GF-D8 (cell line): ENCODE results near the gene KRTAP12-3.
"Not testable (repeated sequence)": the region's sequence is repeated elsewhere in the genome, so short reads cannot be mapped to it uniquely, and the experiment has no call there.

Source experiments
- DNase-seq: peaks from one replicate; lab custom pipeline; 2025; lab: John Stamatoyannopoulos, UW

KRTAP12-3 gene

GRCh38 chr21:44650973-44651675 is 6.6 kb upstream of the KRTAP12-3 start:
- no peak for DNase-seq

DNA sequence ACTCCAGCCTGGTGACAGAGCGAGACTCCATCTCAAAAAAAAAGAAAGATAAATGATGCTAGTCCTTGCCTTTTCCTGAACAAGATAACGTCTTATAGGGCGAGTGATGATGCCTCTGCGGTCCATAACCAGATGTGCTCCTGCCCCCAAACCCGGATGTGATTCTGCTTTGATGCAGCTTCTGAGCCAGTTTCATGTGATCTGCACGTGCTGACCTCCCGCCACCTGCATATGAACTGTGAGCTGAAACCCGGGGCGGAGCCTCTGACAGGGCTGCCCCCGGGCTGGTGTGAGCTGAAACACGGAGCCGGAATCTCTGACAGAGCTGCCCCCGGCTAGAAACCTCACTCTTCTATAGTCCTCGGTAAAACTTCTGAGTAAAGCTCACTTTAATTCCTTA is 4.6 kb upstream of the KRTAP12-3 start:
- no peak for DNase-seq

DNA sequence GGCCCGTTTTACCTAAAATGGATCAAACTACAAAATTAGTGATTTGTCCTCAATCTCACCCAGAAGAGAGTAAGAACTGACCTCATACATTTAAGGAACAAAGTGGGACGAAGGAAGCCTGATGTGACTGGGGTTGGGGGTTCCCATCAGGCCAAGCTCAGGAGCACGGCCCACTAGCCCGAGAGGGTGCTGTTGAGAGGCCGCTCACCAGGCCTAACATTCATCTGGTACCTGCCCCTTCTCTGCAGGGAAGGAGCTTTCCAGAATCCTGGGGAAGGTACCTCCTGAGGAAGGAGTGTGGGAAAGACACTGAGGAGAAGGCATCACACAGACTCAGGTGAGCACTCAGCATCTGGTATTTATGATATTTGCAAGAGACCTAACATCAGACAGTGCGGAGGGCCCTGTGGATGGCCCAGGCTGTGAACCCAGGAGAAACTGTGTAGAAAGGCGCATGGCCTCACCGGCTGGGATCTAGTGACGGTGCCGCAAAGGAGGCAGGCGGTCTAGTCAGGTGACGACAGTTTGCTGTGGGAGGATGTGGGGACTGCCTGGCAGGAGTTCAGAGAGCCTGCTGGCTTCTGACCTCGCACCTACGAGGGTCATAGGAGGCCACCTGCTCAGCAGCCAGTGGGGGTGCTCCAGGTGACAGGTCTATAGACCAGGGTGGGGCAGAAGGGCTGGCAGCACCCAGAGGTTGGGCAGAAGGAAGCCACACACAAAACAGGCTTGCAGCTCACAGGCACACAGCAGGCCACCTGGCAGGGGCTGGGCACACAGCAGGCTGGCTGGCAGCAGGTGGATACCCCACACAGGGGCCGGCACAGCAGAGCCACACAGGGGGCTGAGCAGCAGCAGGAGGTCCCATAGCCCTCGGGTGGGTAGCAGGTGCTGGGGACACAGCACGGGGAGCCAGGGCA is 3.8 kb upstream of the KRTAP12-3 start:
- DNase-seq = no peak

- DNase-seq = no peak
These were observed 3.1 kb upstream of the KRTAP12-3 start, which contains the start of gene KRTAP12-4 for GRCh38 chr21:44654576-44655175. KRTAP12-4 (minus strand) TSS chr21:44654659; CDS start chr21:44654614, 45 bp downstream.

- no peak for DNase-seq
These were observed 864 bp upstream of the KRTAP12-3 start for GRCh38 chr21:44656868-44657267.

GRCh38 chr21:44658541-44658910 is 794 bp downstream of the KRTAP12-3 start:
- no peak for DNase-seq

GRCh38 chr21:44658913-44659595 is 1.3 kb downstream of the KRTAP12-3 start:
- DNase-seq = no peak

DNA sequence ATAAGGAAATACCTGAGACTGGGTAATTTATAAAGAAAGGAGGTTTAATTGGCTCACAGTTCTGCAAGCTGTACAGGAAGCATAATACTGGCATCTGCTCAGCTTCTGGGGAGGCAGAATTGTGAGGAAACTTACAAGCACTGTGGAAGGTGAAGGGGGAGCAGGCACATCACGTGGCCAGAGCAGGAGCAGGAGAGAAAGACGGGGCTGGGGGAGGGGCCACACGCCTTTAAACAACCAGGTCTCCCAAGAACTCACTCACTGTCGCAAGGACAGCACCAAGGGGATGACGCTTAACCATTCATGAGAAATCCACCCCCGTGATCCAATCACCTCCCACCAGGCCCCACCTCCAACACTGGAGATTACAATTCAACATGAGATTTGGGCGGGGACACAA is 3.8 kb downstream of the KRTAP12-3 start:
- not testable (repeated sequence) for DNase-seq

DNA sequence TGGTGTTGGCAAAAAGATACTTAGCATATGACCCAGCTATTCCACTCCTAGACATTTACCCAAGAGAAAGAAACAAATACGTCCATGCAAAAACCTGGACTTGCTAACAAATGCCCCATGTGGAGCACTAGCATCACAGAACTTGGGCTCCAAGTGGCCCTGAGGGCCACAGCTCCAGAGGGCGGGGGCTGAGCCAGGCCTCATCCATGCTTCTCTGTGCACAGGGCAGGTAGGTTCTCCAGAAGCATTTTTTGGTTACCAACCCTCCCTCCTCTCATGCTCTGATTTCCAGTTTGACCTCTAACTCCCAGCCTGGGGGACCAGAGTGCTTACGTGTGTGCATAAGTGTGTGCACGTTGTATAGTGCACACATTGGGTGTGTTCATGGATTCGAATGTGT is 7.0 kb downstream of the KRTAP12-3 start:
- no peak for DNase-seq

- DNase-seq = no peak
These were observed 8.9 kb downstream of the KRTAP12-3 start, which contains the start of gene KRTAP12-2 for GRCh38 chr21:44666401-44667320. KRTAP12-2 (minus strand) TSS chr21:44666927; CDS start chr21:44666886, 41 bp downstream.

- no peak for DNase-seq
These were observed 9.9 kb downstream of the KRTAP12-3 start for GRCh38 chr21:44667612-44668011.

- no peak for DNase-seq
These were observed 13.1 kb downstream of the KRTAP12-3 start for GRCh38 chr21:44670642-44671432.

DNA sequence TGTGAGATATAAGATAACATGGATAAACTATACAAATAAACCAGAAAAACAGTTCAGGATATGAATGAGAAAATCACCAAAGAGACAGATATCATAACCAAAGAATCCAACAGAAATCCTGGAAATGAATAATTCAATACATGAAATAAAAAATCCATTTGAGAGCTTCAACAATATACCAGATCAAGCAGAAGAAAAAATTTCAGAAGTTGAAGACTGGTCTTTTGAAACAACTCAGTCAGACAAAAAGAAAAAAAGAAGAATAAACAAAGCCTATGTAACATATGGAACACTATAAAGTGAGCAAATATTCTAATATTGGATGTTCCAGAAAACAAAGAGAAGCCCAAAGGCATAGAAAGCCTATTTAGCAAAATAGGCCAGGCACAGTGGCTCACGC is 14.2 kb downstream of the KRTAP12-3 start:
- DNase-seq = no peak

DNA sequence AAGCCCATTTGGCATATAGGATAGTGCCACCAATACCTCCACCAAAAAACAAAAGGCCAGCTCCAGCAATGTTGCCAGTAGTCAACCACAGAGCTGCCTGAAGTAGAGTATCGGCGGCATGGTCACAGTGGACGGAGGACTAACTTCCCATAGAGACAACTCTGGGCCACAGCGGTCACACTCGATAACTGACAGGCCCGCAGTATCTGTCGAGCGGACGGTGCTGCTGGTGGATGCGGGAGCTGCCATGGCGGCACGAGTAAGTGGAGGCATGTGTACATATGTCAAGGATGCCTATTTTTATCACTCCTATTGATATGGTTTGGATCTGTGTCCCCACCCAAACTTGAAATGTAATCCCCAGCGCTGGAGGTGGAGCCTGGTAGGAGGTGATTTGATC is 20.1 kb downstream of the KRTAP12-3 start:
- no peak for DNase-seq

- no peak for DNase-seq
These were observed 23.4 kb downstream of the KRTAP12-3 start for GRCh38 chr21:44681152-44681551.

DNA sequence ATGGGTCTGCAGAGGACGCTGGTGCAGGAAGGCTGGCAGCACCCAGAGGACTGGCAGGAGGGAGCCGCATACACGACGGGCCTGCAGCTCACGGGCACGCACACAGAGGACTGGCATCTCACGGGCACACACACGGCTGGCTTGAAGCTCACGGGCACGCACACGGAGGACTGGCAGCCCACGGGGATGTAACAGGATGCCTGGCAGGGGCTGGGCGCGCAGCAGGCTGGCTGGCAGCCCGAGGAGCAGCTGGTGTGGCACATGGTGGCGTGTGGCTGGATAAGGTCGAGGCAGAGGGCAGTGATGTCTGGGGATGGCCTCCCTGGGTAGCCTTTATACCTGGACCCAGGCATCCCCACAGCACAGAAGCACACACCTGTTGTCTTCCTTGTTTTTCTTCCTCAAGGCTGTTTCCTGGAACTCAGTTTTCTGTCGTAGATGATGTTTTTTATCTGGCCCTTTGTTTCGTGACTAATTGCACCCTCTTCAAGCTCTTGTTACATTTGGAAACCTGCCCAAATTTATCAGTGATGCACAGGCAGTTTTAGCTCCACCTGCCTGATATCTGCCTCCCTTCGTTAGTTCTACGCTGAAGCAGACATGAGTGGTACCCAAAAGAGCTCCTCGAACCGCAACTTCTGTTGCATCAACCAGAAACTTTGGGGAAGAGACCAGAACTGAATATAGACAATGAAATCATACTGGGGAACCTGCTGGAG is 24.3 kb downstream of the KRTAP12-3 start, which contains the start of gene KRTAP12-1:
Gene KRTAP12-1, minus strand, starts transcription at position 303 of the 719 bp plus-strand sequence. Its CDS starts 40 bp downstream, at position 263.
- DNase-seq = no peak

- no peak for DNase-seq
These were observed 24.9 kb downstream of the KRTAP12-3 start for GRCh38 chr21:44682580-44683151.

DNA sequence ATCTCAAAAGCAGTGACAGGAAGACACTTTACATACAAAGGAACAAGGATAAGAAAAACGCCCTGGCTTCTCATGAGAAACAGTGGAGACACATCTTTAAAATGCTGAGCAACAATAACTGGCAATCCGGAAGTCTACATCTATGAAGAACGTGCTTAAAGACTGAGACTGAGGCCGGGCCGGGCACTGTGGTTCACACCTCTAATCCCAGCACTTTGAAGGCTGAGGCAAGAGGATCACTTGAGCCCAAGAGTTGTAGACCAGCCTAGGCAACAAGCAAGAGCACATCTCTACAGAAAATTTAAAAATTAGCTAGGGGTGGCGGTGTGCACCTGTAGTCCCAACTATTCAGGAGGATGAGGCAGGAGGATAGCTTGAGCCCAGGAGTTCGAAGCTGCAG is 26.3 kb downstream of the KRTAP12-3 start:
- DNase-seq = no peak

DNA sequence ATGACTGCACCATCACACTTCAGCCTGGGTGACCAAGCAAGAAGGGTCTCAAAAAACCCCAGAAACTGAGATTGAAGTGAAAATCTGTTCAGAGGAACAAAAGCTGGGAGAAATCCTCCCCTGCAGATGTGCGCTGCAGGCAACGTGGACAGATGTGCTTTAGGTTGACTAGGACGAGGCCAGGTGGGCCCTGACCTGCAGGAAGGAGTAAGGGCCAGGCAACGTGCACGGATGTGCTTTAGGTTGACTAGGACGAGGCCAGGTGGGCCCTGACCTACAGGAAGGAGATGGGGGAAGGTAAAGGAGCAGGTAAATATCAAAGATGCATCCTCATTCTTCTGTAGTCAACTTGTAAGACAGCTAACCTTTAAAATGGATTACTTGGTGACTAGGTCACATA is 26.8 kb downstream of the KRTAP12-3 start:
- no peak for DNase-seq
